ENCODE measurements around the gene CRELD2.

CRELD2 gene

GRCh38 chr22:49946612-49947295, 28.3 kb downstream of the CRELD2 start:
- Histone ChIP-seq H3K4me3 (no peak overlapping the region), H3K9me3 (no peaks in the 10 kb centered on the region), H3K4me1 (peaks cover 0 to 34% (median 7%) of the 10 kb centered on the region in 4 donors), H3K27ac (no peak overlapping the region), H3K27me3 (no peaks in the 10 kb centered on the region), H3K36me3 (no peaks in the 10 kb centered on the region)
- TF ChIP-seq, protein P1, sequence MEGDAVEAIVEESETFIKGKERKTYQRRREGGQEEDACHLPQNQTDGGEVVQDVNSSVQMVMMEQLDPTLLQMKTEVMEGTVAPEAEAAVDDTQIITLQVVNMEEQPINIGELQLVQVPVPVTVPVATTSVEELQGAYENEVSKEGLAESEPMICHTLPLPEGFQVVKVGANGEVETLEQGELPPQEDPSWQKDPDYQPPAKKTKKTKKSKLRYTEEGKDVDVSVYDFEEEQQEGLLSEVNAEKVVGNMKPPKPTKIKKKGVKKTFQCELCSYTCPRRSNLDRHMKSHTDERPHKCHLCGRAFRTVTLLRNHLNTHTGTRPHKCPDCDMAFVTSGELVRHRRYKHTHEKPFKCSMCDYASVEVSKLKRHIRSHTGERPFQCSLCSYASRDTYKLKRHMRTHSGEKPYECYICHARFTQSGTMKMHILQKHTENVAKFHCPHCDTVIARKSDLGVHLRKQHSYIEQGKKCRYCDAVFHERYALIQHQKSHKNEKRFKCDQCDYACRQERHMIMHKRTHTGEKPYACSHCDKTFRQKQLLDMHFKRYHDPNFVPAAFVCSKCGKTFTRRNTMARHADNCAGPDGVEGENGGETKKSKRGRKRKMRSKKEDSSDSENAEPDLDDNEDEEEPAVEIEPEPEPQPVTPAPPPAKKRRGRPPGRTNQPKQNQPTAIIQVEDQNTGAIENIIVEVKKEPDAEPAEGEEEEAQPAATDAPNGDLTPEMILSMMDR (IDR thresholded peaks at IDR 0.05), result no peak
- DNase-seq, result no peak
- intact Hi-C loops (cut with DNase I; ENCODE audit: low total_unique reads), result no loop called here

GRCh38 chr22:49947296-49947622, 28.8 kb downstream of the CRELD2 start:
- peaks cover 0 to 39% (median 12%) of the 10 kb centered on the region in 4 donors for H3K4me1 ChIP-seq
- H3K27ac ChIP-seq, result no peak overlapping the region
- intact Hi-C loops (cut with DNase I; ENCODE audit: low total_unique reads), result no loop called here
- no peaks in the 10 kb centered on the region for H3K27me3 ChIP-seq
- no peak overlapping the region for H3K4me3 ChIP-seq
- H3K9me3 ChIP-seq, result no peaks in the 10 kb centered on the region
- TF ChIP-seq, protein P1 (IDR thresholded peaks at IDR 0.05), result no peak
- no peak for DNase-seq
- H3K36me3 ChIP-seq, result no peaks in the 10 kb centered on the region

DNA sequence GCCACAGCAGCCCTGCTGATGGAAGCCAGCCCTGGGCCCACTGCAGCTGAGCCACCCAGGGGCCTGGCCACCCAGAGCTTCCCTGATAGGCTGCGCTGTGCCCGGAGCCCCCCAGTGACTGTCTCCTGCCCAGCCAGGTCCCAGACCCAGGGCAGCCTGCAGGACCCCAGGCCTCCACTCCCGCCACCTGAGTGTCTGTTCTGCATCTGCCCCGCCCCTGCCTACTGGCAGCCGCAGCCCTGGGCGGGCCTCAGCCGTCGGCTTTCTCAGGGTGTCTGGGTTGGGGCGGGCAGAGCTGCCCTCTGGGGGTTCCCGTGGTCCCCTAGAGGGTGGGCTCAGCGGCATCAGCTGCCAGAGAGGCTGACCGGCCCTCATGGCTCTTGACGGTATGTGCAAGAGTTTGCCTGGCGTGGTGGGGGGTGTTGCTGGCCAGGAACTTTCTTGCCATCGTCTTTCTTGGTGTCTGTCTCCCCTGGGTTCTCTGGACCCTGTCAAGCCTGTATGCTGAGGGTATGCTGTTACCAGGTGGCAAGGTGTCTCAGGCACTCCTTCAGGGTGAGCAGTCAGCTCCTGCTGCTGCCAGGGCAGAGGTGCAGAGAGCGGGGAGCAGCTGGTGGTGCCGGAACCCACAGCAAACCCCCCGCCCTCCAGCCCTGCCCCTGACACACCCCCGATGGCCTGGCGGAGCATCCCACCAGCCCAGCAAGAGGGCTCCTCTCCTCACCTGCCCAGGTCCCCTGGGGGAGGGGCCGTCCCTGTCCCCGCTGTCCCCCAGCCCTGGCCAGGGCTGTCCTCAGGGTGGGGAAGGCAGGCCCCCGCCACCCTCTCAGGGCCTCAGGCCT, 29.9 kb downstream of the CRELD2 start:
- TF ChIP-seq, protein P1 (IDR thresholded peaks at IDR 0.05), result no peak
- intact Hi-C loops (cut with DNase I; ENCODE audit: low total_unique reads), result no loop called here
- Histone ChIP-seq H3K27me3 (no peaks in the 10 kb centered on the region), H3K4me3 (no peak overlapping the region), H3K36me3 (no peaks in the 10 kb centered on the region), H3K4me1 (peaks cover 0 to 49% (median 21%) of the 10 kb centered on the region in 4 donors), H3K9me3 (no peaks in the 10 kb centered on the region), H3K27ac (no peak overlapping the region)
- DNase-seq, result no peak

DNA sequence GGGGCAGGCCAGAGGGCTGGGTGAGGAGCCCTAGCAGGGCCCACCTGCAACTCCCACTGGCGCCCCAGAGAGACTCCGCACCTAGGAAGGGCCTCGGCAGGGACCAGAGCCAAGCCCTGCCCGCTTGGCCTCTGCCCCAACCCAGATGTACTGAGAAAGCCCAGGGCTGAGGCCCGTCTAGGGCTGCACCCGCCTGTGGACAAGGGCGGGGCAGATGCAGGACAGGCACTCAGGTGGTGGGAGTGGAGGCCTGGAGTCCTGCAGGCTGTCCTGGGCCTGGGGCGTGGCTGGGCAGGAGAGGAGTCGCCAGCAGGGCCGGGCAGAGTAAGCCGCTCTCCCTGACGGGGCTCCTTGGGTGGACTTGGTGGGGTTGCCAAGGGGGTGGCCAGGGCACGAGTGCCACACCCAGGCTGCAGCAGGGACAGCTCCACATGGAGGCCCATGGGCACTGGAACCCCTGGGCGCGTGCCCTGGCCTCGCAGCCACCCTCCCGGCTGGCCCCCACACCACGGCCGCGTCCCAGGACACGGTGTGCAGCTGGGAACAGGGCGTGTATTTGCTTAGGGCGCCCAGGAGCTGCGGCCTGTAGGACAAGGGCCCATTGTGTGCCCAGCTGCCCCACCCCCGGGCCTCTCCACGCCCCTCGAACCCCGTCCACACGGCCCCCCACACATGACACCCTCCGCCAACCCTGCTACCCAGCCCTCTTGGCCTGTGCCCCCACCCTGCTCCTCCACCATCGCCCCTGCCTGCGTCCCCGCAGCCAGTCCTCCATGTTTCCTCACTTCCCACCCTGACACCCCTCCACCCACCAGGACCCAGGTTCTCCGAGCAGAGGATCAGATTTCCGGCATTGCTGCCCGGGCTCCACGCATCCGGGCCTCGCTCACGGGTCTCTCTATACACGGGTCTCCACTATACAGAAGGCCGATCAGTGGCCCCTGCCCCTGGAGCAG, 30.8 kb downstream of the CRELD2 start:
- no peaks in the 10 kb centered on the region for H3K9me3 ChIP-seq
- H3K4me3 ChIP-seq, result no peak overlapping the region
- peaks cover 0 to 58% (median 26%) of the 10 kb centered on the region in 4 donors for H3K4me1 ChIP-seq
- no peak overlapping the region for H3K27ac ChIP-seq
- DNase-seq, result no peak
- TF ChIP-seq, protein P1 (IDR thresholded peaks at IDR 0.05), result no peak
- no peaks in the 10 kb centered on the region for H3K36me3 ChIP-seq
- intact Hi-C loops (cut with DNase I; ENCODE audit: low total_unique reads), result no loop called here
- no peaks in the 10 kb centered on the region for H3K27me3 ChIP-seq

- H3K27ac ChIP-seq, result no peak overlapping the region
- H3K36me3 ChIP-seq, result no peaks in the 10 kb centered on the region
- H3K9me3 ChIP-seq, result no peaks in the 10 kb centered on the region
- TF ChIP-seq, protein P1 (IDR thresholded peaks at IDR 0.05), result no peak
- intact Hi-C loops (cut with DNase I; ENCODE audit: low total_unique reads), result no loop called here
- H3K4me3 ChIP-seq, result no peak overlapping the region
- no peaks in the 10 kb centered on the region for H3K27me3 ChIP-seq
- DNase-seq, result no peak
- peaks cover 0 to 65% (median 29%) of the 10 kb centered on the region in 4 donors for H3K4me1 ChIP-seq
These were observed 31.5 kb downstream of the CRELD2 start for GRCh38 chr22:49949914-49950292.
